ENCODE measurements around the gene EEF1A2.

DNA sequence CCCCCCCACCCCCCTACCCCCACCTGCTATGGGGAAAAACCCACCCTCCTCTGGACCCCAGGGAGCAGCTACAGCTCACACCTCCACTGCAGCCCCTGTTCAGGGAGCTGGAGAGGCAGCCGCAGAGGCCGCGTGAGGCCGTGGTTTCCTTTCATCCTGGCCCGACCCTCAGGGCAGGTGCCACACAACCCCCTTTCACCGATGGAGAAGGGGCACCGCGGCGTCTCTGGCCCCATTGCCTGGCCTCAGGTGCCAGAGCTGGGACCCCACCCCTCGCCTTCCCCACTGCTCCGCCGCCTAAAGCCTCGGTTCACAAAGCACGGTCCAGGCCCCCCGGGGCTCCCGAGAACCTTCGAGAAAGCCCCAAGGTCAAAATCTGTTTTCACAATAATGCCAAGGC, 14.6 kb downstream of the EEF1A2 start:
- TF ChIP-seq, protein P1, sequence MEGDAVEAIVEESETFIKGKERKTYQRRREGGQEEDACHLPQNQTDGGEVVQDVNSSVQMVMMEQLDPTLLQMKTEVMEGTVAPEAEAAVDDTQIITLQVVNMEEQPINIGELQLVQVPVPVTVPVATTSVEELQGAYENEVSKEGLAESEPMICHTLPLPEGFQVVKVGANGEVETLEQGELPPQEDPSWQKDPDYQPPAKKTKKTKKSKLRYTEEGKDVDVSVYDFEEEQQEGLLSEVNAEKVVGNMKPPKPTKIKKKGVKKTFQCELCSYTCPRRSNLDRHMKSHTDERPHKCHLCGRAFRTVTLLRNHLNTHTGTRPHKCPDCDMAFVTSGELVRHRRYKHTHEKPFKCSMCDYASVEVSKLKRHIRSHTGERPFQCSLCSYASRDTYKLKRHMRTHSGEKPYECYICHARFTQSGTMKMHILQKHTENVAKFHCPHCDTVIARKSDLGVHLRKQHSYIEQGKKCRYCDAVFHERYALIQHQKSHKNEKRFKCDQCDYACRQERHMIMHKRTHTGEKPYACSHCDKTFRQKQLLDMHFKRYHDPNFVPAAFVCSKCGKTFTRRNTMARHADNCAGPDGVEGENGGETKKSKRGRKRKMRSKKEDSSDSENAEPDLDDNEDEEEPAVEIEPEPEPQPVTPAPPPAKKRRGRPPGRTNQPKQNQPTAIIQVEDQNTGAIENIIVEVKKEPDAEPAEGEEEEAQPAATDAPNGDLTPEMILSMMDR (IDR thresholded peaks at IDR 0.05): no peak
- no peak for TF ChIP-seq POLR2A (IDR thresholded peaks at IDR 0.05)
